HUES6 (cell line): ENCODE data around the gene UBE2J1.
"Not testable (repeated sequence)": the region's sequence is repeated elsewhere in the genome, so short reads cannot be mapped to it uniquely, and the experiment has no call there.

Experiments used
- H3K27ac ChIP-seq: 2 replicates; pipeline ENCODE4 v1.7.0; 2013; ENCODE audit warnings: low read depth, mild to moderate bottlenecking, low read length, inconsistent platforms
- H3K27me3 ChIP-seq: 2 replicates; pipeline ENCODE4 v1.6.1; 2013; ENCODE audit warnings: low read length; ENCODE audit not compliant: control insufficient read depth, insufficient read depth
- H3K36me3 ChIP-seq: 2 replicates; pipeline ENCODE4 v1.6.1; 2013; ENCODE audit warnings: low read length; ENCODE audit not compliant: control insufficient read depth, insufficient read depth
- H3K4me1 ChIP-seq: 2 replicates; pipeline ENCODE4 v1.6.1; 2013; ENCODE audit warnings: low read length; ENCODE audit not compliant: control insufficient read depth, insufficient read depth
- H3K4me3 ChIP-seq: 2 replicates; pipeline ENCODE4 v1.5.1; 2013; ENCODE audit warnings: low read depth, low read length
- H3K9ac ChIP-seq: one replicate; pipeline ENCODE4 v1.6.1; 2013; ENCODE audit warnings: mild to moderate bottlenecking, low read length
- H3K9me3 ChIP-seq: 2 replicates; pipeline ENCODE4 v1.6.1; 2013; ENCODE audit warnings: low read depth, low read length; ENCODE audit not compliant: control insufficient read depth, insufficient read depth

UBE2J1 gene

GRCh38 chr6:89302195-89302770 lies 50.2 kb downstream of the UBE2J1 start:
- H3K4me3 ChIP-seq = no peak overlapping the region
- peaks cover 3% of the 10 kb centered on the region; the same call in 1 of the 2 replicates for H3K9me3 ChIP-seq
- no peaks in the 10 kb centered on the region for H3K4me1 ChIP-seq
- H3K27ac ChIP-seq = no peak overlapping the region
- H3K9ac ChIP-seq = no peak overlapping the region
- no peaks in the 10 kb centered on the region for H3K36me3 ChIP-seq
- H3K27me3 ChIP-seq = no peaks in the 10 kb centered on the region

GRCh38 chr6:89301586-89302194 lies 50.8 kb downstream of the UBE2J1 start:
- H3K4me3 ChIP-seq = no peak overlapping the region
- no peaks in the 10 kb centered on the region for H3K27me3 ChIP-seq
- H3K27ac ChIP-seq = no peak overlapping the region
- peaks cover 3% of the 10 kb centered on the region; the same call in 1 of the 2 replicates for H3K9me3 ChIP-seq
- H3K9ac ChIP-seq = no peak overlapping the region
- no peaks in the 10 kb centered on the region for H3K36me3 ChIP-seq
- no peaks in the 10 kb centered on the region for H3K4me1 ChIP-seq

GRCh38 chr6:89299466-89299850 lies 53.1 kb downstream of the UBE2J1 start:
- Histone ChIP-seq H3K4me3 (no peak overlapping the region), H3K4me1 (no peaks in the 10 kb centered on the region), H3K27me3 (no peaks in the 10 kb centered on the region; the same call in 1 of the 2 replicates), H3K27ac (no peak overlapping the region), H3K9ac (no peak overlapping the region), H3K9me3 (peaks cover 3% of the 10 kb centered on the region; the same call in 1 of the 2 replicates), H3K36me3 (no peaks in the 10 kb centered on the region)

- Histone ChIP-seq H3K27ac (no peak overlapping the region), H3K27me3 (no peaks in the 10 kb centered on the region; the same call in 1 of the 2 replicates), H3K4me1 (no peaks in the 10 kb centered on the region), H3K9ac (no peak overlapping the region), H3K4me3 (no peak overlapping the region), H3K36me3 (no peaks in the 10 kb centered on the region), H3K9me3 (peaks cover 3% of the 10 kb centered on the region; the same call in 1 of the 2 replicates)
Measured at GRCh38 chr6:89298680-89299465, 53.6 kb downstream of the UBE2J1 start.

GRCh38 chr6:89297695-89298351 lies 54.7 kb downstream of the UBE2J1 start:
- H3K36me3 ChIP-seq = no peaks in the 10 kb centered on the region
- no peak overlapping the region for H3K27ac ChIP-seq
- H3K9me3 ChIP-seq = no peaks in the 10 kb centered on the region
- no peak overlapping the region for H3K9ac ChIP-seq
- no peak overlapping the region for H3K4me3 ChIP-seq
- no peaks in the 10 kb centered on the region; the same call in 1 of the 2 replicates for H3K27me3 ChIP-seq
- no peaks in the 10 kb centered on the region for H3K4me1 ChIP-seq

- H3K36me3 ChIP-seq = no peaks in the 10 kb centered on the region
- no peaks in the 10 kb centered on the region for H3K9me3 ChIP-seq
- H3K4me3 ChIP-seq = no peak overlapping the region
- no peaks in the 10 kb centered on the region for H3K4me1 ChIP-seq
- H3K27ac ChIP-seq = no peak overlapping the region
- H3K27me3 ChIP-seq = no peaks in the 10 kb centered on the region; the same call in 1 of the 2 replicates
- H3K9ac ChIP-seq = no peak overlapping the region
Measured at GRCh38 chr6:89295981-89296380, 56.5 kb downstream of the UBE2J1 start.

GRCh38 chr6:89295116-89295515 lies 57.4 kb downstream of the UBE2J1 start:
- H3K36me3 ChIP-seq, H3K4me1 ChIP-seq, H3K4me3 ChIP-seq, H3K27ac ChIP-seq, H3K9ac ChIP-seq, H3K27me3 ChIP-seq, H3K9me3 ChIP-seq: not testable (repeated sequence)

- Histone ChIP-seq H3K36me3 (no peaks in the 10 kb centered on the region), H3K4me3 (no peak overlapping the region), H3K27ac (no peak overlapping the region), H3K9me3 (no peaks in the 10 kb centered on the region), H3K4me1 (peaks cover 7% of the 10 kb centered on the region; the same call in 1 of the 2 replicates), H3K9ac (no peak overlapping the region), H3K27me3 (no peaks in the 10 kb centered on the region; the same call in 1 of the 2 replicates)
Measured at GRCh38 chr6:89291256-89291819, 61.2 kb downstream of the UBE2J1 start.

- Histone ChIP-seq H3K4me1 (peaks cover 8% of the 10 kb centered on the region; the same call in 1 of the 2 replicates), H3K9ac (no peak overlapping the region), H3K36me3 (no peaks in the 10 kb centered on the region), H3K9me3 (no peaks in the 10 kb centered on the region), H3K4me3 (no peak overlapping the region), H3K27me3 (no peaks in the 10 kb centered on the region), H3K27ac (no peak overlapping the region)
Measured at GRCh38 chr6:89290401-89291155, 61.9 kb downstream of the UBE2J1 start.

GRCh38 chr6:89289710-89290109 lies 62.8 kb downstream of the UBE2J1 start:
- Histone ChIP-seq H3K27ac (no peak overlapping the region), H3K9ac (no peak overlapping the region), H3K36me3 (no peaks in the 10 kb centered on the region), H3K9me3 (no peaks in the 10 kb centered on the region), H3K27me3 (no peaks in the 10 kb centered on the region), H3K4me1 (peaks cover 15% of the 10 kb centered on the region; the same call in 1 of the 2 replicates), H3K4me3 (no peak overlapping the region)
